ENCODE results near the gene COX11. TPM values are rescaled to one million over a fixed set of nuclear protein-coding genes. Genes with fewer than 3 reads are reported as not detected.

Gene COX11
- total and polyA plus RNA-seq, 8 donors = 18.5 to 95.6 (median 31.5) TPM

GRCh38 chr17:54937018-54937417 is 31.4 kb downstream of the COX11 start:
- Histone ChIP-seq H3K4me1 (no peaks in the 10 kb centered on the region), H3K9me3 (no peaks in the 10 kb centered on the region), H3K27ac (no peak overlapping the region), H3K4me3 (no peak overlapping the region), H3K36me3 (peaks cover 0 to 81% (median 75%) of the 10 kb centered on the region in 4 donors), H3K27me3 (no peaks in the 10 kb centered on the region)
- TF ChIP-seq POLR2AphosphoS5 (IDR thresholded peaks at IDR 0.05) = no peak
- no peak for TF ChIP-seq CTCF (IDR thresholded peaks at IDR 0.05)
- TF ChIP-seq EP300 (IDR thresholded peaks at IDR 0.05) = no peak
- no peak for TF ChIP-seq POLR2A (IDR thresholded peaks at IDR 0.05)
- intact Hi-C loops (cut with DNase I; ENCODE audit: low total_unique reads) = no loop called here
- 68 to 77% (median 73%) methylated on average over 5 of the region's 5 CpGs for WGBS, 5 donors
- DNase-seq = no peak

DNA sequence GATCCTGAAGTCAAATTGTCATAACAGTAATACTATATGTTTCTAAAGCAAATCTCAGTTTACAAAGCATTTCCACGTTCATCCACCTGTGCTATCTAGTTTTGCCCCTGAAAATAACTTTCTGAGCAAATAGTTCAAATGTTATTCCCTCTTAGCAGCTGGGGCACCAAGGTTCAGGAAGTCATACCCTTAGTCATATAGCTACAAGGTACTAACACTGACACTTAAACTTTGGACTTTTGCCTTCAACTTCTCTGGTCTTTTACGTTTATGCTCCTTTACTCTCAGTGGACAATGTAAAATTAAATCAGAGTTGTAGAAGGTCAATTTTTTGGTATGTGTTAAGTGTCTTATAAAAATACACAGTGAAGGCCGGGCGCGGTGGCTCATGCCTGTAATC is 33.0 kb downstream of the COX11 start:
- H3K9me3 ChIP-seq = no peaks in the 10 kb centered on the region
- no peaks in the 10 kb centered on the region for H3K4me1 ChIP-seq
- H3K27me3 ChIP-seq = no peaks in the 10 kb centered on the region
- intact Hi-C loops (cut with DNase I; ENCODE audit: low total_unique reads) = no loop called here
- no peak for DNase-seq
- peaks cover 0 to 96% (median 90%) of the 10 kb centered on the region in 4 donors for H3K36me3 ChIP-seq
- no peak overlapping the region for H3K27ac ChIP-seq
- WGBS, 5 donors = 83 to 94% (median 85%) methylated on average over 5 of the region's 5 CpGs
- TF ChIP-seq POLR2AphosphoS5 (IDR thresholded peaks at IDR 0.05) (no peak), CTCF (IDR thresholded peaks at IDR 0.05) (no peak), EP300 (IDR thresholded peaks at IDR 0.05) (no peak), POLR2A (IDR thresholded peaks at IDR 0.05) (no peak)
- no peak overlapping the region for H3K4me3 ChIP-seq

DNA sequence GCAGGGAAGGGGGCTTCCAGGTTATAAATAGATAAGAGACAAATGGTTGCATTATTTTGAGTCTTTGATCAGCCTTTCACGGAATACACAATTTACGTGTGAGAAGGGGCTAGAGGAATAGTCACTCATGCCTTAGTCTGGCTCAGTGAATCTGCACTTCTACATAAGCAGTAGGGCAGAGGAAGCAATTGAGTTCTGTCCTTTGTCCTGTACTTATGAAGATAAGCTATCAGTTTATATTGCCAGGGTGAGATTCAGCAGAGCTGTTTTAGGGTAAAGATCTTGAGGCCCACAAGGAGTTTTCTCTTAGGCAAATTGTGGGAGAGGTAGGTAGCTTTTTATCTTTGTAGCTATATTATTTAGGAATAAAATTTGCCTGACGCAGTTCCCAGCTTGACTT is 34.5 kb downstream of the COX11 start:
- H3K9me3 ChIP-seq = no peaks in the 10 kb centered on the region
- H3K4me3 ChIP-seq = no peak overlapping the region
- H3K27me3 ChIP-seq = no peaks in the 10 kb centered on the region
- intact Hi-C loops (cut with DNase I; ENCODE audit: low total_unique reads) = no loop called here
- DNase-seq = no peak
- peaks cover 7 to 90% (median 88%) of the 10 kb centered on the region in 4 donors for H3K36me3 ChIP-seq
- H3K4me1 ChIP-seq = no peaks in the 10 kb centered on the region
- H3K27ac ChIP-seq = no peak overlapping the region
- TF ChIP-seq EP300 (IDR thresholded peaks at IDR 0.05) (no peak), POLR2AphosphoS5 (IDR thresholded peaks at IDR 0.05) (no peak), POLR2A (IDR thresholded peaks at IDR 0.05) (no peak), CTCF (IDR thresholded peaks at IDR 0.05) (no peak)
- WGBS, 5 donors = 72 to 90% (median 89%) methylated on average over 3 of the region's 3 CpGs

- no peak overlapping the region for H3K27ac ChIP-seq
- no peaks in the 10 kb centered on the region for H3K27me3 ChIP-seq
- 0 to 100% (median 98%) methylated on average over 1 of the region's 1 CpG for WGBS, 5 donors
- H3K36me3 ChIP-seq = peaks cover 7 to 84% (median 83%) of the 10 kb centered on the region in 4 donors
- H3K4me1 ChIP-seq = no peaks in the 10 kb centered on the region
- no peak for TF ChIP-seq EP300 (IDR thresholded peaks at IDR 0.05)
- no peak for TF ChIP-seq POLR2AphosphoS5 (IDR thresholded peaks at IDR 0.05)
- no peak for TF ChIP-seq POLR2A (IDR thresholded peaks at IDR 0.05)
- TF ChIP-seq CTCF (IDR thresholded peaks at IDR 0.05) = no peak
- no peak overlapping the region for H3K4me3 ChIP-seq
- no peak for DNase-seq
- H3K9me3 ChIP-seq = no peaks in the 10 kb centered on the region
- intact Hi-C loops (cut with DNase I; ENCODE audit: low total_unique reads) = no loop called here
Observed at GRCh38 chr17:54932711-54933110, 35.7 kb downstream of the COX11 start.
